ENCODE results near the gene PLS1. TPM values are rescaled to one million over a fixed set of nuclear protein-coding genes. Genes with fewer than 3 reads are reported as not detected.
"Not testable (repeated sequence)": the region's sequence is repeated elsewhere in the genome, so short reads cannot be mapped to it uniquely, and the experiment has no call there.

Gene PLS1, protein sequence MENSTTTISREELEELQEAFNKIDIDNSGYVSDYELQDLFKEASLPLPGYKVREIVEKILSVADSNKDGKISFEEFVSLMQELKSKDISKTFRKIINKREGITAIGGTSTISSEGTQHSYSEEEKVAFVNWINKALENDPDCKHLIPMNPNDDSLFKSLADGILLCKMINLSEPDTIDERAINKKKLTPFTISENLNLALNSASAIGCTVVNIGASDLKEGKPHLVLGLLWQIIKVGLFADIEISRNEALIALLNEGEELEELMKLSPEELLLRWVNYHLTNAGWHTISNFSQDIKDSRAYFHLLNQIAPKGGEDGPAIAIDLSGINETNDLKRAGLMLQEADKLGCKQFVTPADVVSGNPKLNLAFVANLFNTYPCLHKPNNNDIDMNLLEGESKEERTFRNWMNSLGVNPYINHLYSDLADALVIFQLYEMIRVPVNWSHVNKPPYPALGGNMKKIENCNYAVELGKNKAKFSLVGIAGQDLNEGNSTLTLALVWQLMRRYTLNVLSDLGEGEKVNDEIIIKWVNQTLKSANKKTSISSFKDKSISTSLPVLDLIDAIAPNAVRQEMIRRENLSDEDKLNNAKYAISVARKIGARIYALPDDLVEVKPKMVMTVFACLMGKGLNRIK
- total RNA-seq, result 15.7 and 16.0 TPM in 2 replicates
- long read RNA-seq, transcript PLS1-202 (16 exons, 3,706 nt), result major isoform, 31 of 51 reads
- long read RNA-seq, partial matches to known transcripts, result 13 of 51 reads
- long read RNA-seq, other reads (novel, unspliced or antisense), result 7 of 51 reads

DNA sequence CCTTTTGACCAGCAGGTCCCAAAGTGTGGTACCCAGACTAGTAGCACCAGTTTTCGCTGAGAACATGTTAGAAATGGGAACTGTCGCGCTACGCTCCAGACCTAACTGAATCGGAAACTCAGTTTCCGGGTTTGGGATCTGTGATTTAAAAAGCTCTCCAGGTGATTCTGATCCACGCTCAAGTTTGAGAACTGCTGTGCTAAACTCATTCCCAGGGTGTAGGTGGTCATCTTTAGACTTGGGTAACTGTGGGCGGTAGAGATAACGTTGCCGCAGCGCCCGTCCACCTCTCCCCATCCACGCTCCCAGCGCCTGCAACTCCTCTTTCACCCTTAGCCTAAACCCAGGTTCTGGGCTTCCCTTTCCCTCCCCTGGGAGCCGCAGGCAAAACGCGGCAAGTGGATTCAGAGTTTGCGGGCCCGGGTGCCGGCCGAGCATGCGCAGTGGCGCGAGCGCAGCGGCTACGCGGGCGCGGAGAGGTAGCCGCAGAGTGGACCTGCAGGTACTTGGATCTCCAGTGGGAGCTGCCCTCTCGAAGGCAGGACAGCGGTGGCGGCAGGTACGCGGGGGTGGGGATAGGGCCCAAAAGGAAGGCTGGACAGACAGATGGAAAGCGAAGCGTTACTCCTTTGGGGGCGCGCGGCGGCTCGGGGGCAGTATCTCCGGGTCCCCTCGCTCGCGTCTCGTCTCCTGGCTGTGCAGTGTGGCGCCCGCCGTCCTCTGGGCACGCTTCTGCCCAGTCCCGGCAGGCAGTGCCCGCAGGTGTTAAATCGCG is at the start of gene PLS1:
PLS1 (plus strand) TSS at position 443 of the 775 bp plus-strand sequence. CDS start 67,845 bp downstream, outside the sequence.
- H3K27ac Mint-ChIP-seq, result peak within 1 kb of the TSS; percentile 100
- no peaks in the 10 kb centered on the region for H3K9me3 Mint-ChIP-seq (ENCODE audit: low read depth)
- peak within 1 kb of the TSS; percentile 92 for H3K4me3 Mint-ChIP-seq (ENCODE audit: low read depth)
- peaks cover 17% of the 10 kb centered on the region for H3K4me1 Mint-ChIP-seq (ENCODE audit: low read depth)
- TF ChIP-seq, protein P1, sequence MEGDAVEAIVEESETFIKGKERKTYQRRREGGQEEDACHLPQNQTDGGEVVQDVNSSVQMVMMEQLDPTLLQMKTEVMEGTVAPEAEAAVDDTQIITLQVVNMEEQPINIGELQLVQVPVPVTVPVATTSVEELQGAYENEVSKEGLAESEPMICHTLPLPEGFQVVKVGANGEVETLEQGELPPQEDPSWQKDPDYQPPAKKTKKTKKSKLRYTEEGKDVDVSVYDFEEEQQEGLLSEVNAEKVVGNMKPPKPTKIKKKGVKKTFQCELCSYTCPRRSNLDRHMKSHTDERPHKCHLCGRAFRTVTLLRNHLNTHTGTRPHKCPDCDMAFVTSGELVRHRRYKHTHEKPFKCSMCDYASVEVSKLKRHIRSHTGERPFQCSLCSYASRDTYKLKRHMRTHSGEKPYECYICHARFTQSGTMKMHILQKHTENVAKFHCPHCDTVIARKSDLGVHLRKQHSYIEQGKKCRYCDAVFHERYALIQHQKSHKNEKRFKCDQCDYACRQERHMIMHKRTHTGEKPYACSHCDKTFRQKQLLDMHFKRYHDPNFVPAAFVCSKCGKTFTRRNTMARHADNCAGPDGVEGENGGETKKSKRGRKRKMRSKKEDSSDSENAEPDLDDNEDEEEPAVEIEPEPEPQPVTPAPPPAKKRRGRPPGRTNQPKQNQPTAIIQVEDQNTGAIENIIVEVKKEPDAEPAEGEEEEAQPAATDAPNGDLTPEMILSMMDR (IDR thresholded peaks at IDR 0.05; ENCODE audit: unreplicated experiment), result peak; percentile 14
- H3K27me3 Mint-ChIP-seq, result no peaks in the 10 kb centered on the region
- H3K36me3 Mint-ChIP-seq (ENCODE audit: insufficient read depth), result peaks cover 9% of the 10 kb centered on the region
- DNase-seq (ENCODE audit: low spot score, unreplicated experiment), result peak; percentile 94

DNA sequence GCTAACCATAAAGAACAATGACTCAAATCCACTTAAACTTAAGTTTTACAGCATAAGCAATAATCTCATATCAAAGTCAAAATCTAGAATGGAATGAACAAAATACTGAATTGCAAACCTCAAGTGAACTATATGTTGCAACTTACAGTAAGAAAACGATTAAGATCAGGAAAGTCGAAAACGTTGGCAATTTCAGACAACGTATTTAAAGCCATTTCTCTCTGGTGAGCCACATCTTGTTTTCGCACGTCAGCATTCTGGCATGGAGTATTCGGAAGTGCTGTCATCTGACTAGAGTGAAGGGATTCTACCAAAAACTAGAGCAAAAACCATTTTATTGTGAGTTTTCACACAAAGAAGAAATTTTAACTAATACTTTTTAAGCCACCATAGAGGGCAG is 46.2 kb upstream of the PLS1 start:
- H3K4me3 Mint-ChIP-seq (ENCODE audit: low read depth), result no peak overlapping the region
- H3K27ac Mint-ChIP-seq, result no peak overlapping the region
- peaks cover 13% of the 10 kb centered on the region for H3K9me3 Mint-ChIP-seq (ENCODE audit: low read depth)
- no peaks in the 10 kb centered on the region for H3K4me1 Mint-ChIP-seq (ENCODE audit: low read depth)
- no peak for DNase-seq (ENCODE audit: low spot score, unreplicated experiment)
- TF ChIP-seq, protein P1 (IDR thresholded peaks at IDR 0.05; ENCODE audit: unreplicated experiment), result no peak
- H3K36me3 Mint-ChIP-seq (ENCODE audit: insufficient read depth), result peaks cover 33% of the 10 kb centered on the region
- H3K27me3 Mint-ChIP-seq, result no peaks in the 10 kb centered on the region

DNA sequence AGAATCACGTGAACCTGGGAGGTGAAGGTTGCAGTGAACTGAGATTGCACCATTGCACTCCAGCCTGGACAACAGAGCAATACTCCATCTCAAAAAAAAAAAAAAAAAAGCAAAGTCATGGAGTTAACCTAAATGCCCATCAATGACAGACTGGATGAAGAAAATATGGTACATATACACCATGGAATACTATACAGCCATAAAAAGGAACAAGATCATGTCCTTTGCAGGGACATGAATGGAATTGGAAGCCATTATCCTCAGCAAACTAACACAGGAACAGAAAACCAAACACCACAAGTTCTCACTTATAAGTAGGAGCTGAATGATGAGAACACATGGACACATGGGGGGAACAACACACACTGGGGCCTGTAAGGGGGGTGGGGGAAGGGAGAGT is 43.6 kb upstream of the PLS1 start:
- H3K27ac Mint-ChIP-seq; DNase-seq (ENCODE audit: low spot score, unreplicated experiment); H3K4me3 Mint-ChIP-seq (ENCODE audit: low read depth); H3K27me3 Mint-ChIP-seq; H3K4me1 Mint-ChIP-seq (ENCODE audit: low read depth): not testable (repeated sequence)
- peaks cover 13% of the 10 kb centered on the region for H3K9me3 Mint-ChIP-seq (ENCODE audit: low read depth)
- peaks cover 44% of the 10 kb centered on the region for H3K36me3 Mint-ChIP-seq (ENCODE audit: insufficient read depth)

DNA sequence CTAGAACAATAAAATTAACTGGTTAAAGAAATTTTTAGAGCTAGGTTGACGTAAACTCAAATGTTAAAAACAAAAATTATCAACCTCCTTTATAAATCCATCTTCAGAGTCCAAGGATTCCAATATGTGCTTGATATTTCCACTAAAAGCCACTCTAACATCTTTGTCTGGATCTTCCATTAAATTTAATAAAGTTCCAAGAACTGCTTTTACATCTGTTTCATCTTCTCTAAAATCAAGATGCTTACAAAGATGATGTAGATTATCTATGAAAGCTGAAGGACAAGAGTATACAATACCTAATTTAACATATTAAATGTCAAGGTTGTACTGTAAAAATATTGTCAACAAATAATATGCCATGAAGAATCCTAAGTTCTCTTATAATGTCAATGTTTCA is 42.5 kb upstream of the PLS1 start:
- Mint-ChIP-seq H3K27ac (no peak overlapping the region), H3K36me3 (ENCODE audit: insufficient read depth) (peaks cover 44% of the 10 kb centered on the region), H3K4me1 (ENCODE audit: low read depth) (no peaks in the 10 kb centered on the region)

DNA sequence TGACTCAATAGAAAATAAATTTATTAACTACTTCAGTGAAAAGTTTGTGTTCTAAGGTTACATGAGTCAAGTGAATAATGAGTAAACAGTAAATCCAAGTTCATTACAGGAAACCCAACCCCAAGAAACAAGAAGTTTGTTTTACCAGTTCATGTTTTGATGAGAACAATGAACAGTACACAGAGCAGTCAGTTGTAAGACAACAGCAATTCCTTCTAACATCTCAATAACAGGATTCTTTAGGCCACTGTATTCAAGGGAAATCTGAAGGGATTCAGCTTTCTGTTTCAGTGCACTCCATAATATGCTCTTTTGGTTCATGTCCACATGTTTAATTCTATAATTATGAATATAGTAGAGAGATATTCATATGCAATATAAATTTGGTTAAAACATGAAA is 36.1 kb upstream of the PLS1 start:
- Mint-ChIP-seq H3K4me3 (ENCODE audit: low read depth) (no peak overlapping the region), H3K27me3 (no peaks in the 10 kb centered on the region)

More for the DNA sequence above, 42.5 kb upstream of the PLS1 start:
- Mint-ChIP-seq H3K9me3 (ENCODE audit: low read depth) (peaks cover 13% of the 10 kb centered on the region), H3K4me3 (ENCODE audit: low read depth) (no peak overlapping the region), H3K27me3 (no peaks in the 10 kb centered on the region)
- DNase-seq (ENCODE audit: low spot score, unreplicated experiment), result no peak
- TF ChIP-seq, protein P1 (IDR thresholded peaks at IDR 0.05; ENCODE audit: unreplicated experiment), result no peak

More for the DNA sequence above, 36.1 kb upstream of the PLS1 start:
- TF ChIP-seq, protein P1 (IDR thresholded peaks at IDR 0.05; ENCODE audit: unreplicated experiment), result no peak
- Mint-ChIP-seq H3K4me1 (ENCODE audit: low read depth) (peaks cover 9% of the 10 kb centered on the region), H3K36me3 (ENCODE audit: insufficient read depth) (peaks cover 18% of the 10 kb centered on the region), H3K27ac (no peak overlapping the region), H3K9me3 (ENCODE audit: low read depth) (no peaks in the 10 kb centered on the region)
- DNase-seq (ENCODE audit: low spot score, unreplicated experiment), result no peak

Data from progenitor cell of endocrine pancreas (in vitro differentiated cells).